Activated naive CD8-positive, alpha-beta T cell treated with anti-CD3 and anti-CD28 coated beads, Interleukin-2, amount 50 U/mL, for 24 hours (primary cell): ENCODE data around the gene FOXO1.

Experiments used
- ATAC-seq: fragments of 150-1000 bp; cut with Tn5 transposase; one replicate; pipeline ENCODE4 v1.10.0; 2021
- DNase-seq: peaks from one replicate; pipeline ENCODE4 v3.0.0; 2021
- H3K27ac Mint-ChIP-seq: one replicate; pipeline ENCODE4 v1.8.0; 2021; ENCODE audit warnings: mild to moderate bottlenecking, mixed read lengths
- H3K27me3 Mint-ChIP-seq: one replicate; pipeline ENCODE4 v1.8.0; 2021; ENCODE audit warnings: mixed read lengths
- H3K36me3 Mint-ChIP-seq: one replicate; pipeline ENCODE4 v1.8.0; 2021; ENCODE audit warnings: low read depth, mixed read lengths
- H3K4me1 Mint-ChIP-seq: one replicate; pipeline ENCODE4 v1.8.0; 2021; ENCODE audit warnings: mixed read lengths
- H3K4me3 Mint-ChIP-seq: one replicate; pipeline ENCODE4 v1.8.0; 2021; ENCODE audit warnings: mild to moderate bottlenecking, moderate library complexity, mixed read lengths
- H3K9me3 Mint-ChIP-seq: one replicate; pipeline ENCODE4 v1.8.0; 2021; ENCODE audit warnings: mixed read lengths

The FOXO1 gene

DNA sequence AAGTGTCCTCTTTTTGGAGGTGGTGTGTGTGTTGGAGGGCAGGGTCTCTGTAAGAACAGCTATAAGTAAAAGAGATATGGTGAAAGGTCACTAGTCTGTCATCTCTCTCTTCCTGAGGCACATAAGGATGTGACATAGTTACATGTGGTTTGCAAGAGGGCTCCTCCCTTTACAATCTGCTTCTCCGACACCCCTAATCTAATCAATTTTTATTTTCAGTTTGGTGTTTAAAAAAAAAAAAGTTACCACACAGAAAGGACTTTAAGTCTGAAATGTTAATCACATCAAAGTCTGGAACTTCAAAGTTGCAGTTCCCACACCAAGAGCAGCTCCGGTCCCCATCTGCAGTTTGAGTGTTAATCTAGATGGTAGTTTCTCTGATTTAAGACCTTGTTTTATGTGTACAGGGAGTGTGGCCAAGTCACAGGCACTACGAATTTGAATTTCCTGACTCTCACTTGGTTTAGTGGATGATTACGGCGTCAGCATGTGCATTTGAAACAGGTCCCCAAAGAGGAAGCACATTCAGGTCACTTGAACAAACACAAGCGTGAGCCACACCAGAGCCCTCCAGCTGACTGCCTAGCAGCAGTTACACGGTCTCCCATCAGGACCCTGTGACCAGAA is 53.1 kb downstream of the FOXO1 start:
- peak; percentile 51 for DNase-seq
- peaks cover 96% of the 10 kb centered on the region for H3K4me1 Mint-ChIP-seq
- H3K36me3 Mint-ChIP-seq = peaks cover 27% of the 10 kb centered on the region
- H3K27me3 Mint-ChIP-seq = no peaks in the 10 kb centered on the region
- no peaks in the 10 kb centered on the region for H3K9me3 Mint-ChIP-seq
- ATAC-seq = peak; percentile 91
- peak overlapping the region; percentile 77 for H3K4me3 Mint-ChIP-seq
- H3K27ac Mint-ChIP-seq = peak overlapping the region; percentile 97

DNA sequence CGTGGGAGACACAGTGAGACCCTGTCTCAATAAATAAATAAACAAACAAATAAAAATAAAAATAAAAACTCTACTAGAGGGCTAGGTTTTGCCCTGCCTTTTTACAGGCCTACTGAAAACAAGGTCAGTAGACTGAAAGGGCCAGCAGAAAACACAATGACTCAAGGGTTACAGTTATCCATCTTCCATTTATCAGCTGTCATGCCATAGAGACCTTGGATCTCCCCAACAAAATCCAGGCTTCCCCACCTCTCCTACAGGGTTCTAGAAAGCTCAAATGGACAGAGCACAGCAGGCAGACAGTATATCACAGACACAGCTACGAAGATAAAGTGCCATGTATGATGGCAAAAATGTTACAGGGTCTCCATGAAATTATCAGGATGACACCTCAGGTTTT is 54.4 kb downstream of the FOXO1 start:
- no peak for DNase-seq
- no peak for ATAC-seq
- Mint-ChIP-seq H3K27me3 (no peaks in the 10 kb centered on the region), H3K36me3 (peaks cover 27% of the 10 kb centered on the region), H3K4me1 (peaks cover 93% of the 10 kb centered on the region), H3K4me3 (peak overlapping the region; percentile 77), H3K9me3 (no peaks in the 10 kb centered on the region), H3K27ac (peak overlapping the region; percentile 97)

DNA sequence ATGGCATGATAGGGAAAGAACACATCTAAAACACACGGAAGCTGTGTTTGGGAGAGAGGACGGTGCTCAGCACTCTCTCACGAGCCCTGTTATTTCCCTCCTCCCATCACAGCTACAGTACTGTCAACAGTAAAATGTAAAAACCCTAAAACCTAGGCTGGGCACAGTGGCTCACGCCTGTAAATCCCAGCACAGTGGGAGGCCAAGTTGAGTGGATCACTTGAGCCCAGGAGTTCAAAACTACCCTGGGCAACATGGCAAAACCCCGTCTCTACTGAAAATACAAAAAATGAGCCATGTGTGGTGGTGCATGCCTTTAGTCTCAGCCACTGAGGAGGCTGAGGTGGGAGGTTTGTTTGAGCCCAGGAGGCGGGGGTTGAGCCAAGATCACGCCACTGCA is 54.8 kb downstream of the FOXO1 start:
- Mint-ChIP-seq H3K9me3 (no peaks in the 10 kb centered on the region), H3K4me3 (peak overlapping the region; percentile 21), H3K27me3 (no peaks in the 10 kb centered on the region), H3K36me3 (peaks cover 27% of the 10 kb centered on the region), H3K4me1 (peaks cover 93% of the 10 kb centered on the region), H3K27ac (peak overlapping the region; percentile 97)
- no peak for DNase-seq
- ATAC-seq = no peak

DNA sequence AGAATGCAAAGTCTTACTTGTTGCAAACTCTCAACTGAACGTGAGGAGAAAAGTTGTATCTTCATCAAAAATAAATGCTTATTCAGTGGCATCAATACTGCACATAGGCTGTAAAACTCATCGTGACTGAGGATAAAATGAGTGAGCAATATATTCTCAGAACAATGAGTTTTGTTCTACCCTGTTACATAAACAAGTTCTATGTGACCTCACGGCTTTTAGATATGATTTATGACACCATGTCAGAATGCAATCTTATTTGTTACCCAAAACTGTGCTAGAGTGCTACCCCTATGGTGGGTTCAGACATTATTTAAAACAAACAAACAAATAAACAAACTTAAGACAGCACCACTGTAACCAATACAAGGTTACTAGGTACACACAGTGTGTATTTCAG is 55.4 kb downstream of the FOXO1 start:
- H3K4me3 Mint-ChIP-seq = no peak overlapping the region
- H3K4me1 Mint-ChIP-seq = peaks cover 93% of the 10 kb centered on the region
- H3K9me3 Mint-ChIP-seq = no peaks in the 10 kb centered on the region
- ATAC-seq (no peak), DNase-seq (no peak)
- H3K36me3 Mint-ChIP-seq = peaks cover 27% of the 10 kb centered on the region
- H3K27me3 Mint-ChIP-seq = no peaks in the 10 kb centered on the region
- peak overlapping the region; percentile 97 for H3K27ac Mint-ChIP-seq

DNA sequence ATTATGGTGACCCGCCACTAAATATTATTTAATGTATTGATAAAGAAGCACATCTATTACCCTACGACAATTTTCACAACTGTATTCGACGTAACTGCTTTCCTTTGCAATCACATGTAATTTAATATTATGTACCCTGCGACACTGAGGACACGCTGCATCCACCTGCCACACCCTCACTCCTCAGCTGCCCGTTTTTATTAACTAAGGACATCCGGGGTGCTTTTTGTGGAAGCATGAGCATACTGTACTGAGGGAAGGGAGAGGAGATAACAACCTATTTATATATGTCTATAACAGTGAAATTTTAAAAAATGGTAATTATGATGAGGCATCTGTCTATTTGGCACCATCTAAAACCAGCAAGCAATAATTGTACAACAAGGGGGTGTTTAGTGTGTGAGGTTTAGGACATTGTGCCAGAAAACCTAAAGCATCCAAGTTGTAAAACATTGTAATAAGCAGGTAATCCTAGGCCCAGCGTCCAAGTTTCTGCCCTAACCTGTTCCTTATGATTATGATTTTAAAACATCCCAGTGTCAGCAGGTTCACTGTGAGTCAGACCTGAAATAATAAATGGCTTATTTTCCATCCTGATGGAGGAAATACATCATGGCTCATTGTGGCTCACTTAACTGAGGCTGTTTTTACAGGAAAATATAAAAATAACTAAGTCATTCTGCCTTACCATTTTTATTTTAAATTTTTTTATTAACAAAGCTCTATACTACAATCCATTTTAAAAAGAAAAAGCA is 56.3 kb downstream of the FOXO1 start:
- H3K4me1 Mint-ChIP-seq = peaks cover 94% of the 10 kb centered on the region
- H3K27me3 Mint-ChIP-seq = no peaks in the 10 kb centered on the region
- peaks cover 22% of the 10 kb centered on the region for H3K36me3 Mint-ChIP-seq
- ATAC-seq (no peak), DNase-seq (no peak)
- H3K4me3 Mint-ChIP-seq = no peak overlapping the region
- peak overlapping the region; percentile 97 for H3K27ac Mint-ChIP-seq
- H3K9me3 Mint-ChIP-seq = no peaks in the 10 kb centered on the region

DNA sequence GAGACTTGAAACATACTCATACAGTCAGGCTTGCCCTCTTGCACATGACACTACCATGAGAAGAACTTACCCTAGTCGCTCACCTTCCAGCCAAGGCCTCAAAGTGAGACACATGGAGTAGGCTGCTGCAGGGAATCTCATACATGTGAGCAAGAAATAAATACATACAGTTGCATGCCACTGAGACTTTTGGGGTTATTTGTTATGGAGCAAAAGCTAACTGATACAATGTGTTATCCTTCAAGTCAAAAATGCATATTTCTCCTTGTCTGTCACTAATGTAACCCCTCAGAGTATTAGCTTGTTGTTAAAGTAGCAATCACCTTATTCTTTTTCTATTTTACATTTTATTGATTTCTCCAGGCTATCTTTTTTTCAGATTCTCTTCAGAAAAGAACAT is 58.1 kb downstream of the FOXO1 start:
- ATAC-seq (no peak), DNase-seq (no peak)
- Mint-ChIP-seq H3K27ac (peak overlapping the region; percentile 37), H3K36me3 (peaks cover 17% of the 10 kb centered on the region), H3K27me3 (no peaks in the 10 kb centered on the region), H3K4me3 (no peak overlapping the region), H3K9me3 (no peaks in the 10 kb centered on the region), H3K4me1 (peaks cover 91% of the 10 kb centered on the region)

DNA sequence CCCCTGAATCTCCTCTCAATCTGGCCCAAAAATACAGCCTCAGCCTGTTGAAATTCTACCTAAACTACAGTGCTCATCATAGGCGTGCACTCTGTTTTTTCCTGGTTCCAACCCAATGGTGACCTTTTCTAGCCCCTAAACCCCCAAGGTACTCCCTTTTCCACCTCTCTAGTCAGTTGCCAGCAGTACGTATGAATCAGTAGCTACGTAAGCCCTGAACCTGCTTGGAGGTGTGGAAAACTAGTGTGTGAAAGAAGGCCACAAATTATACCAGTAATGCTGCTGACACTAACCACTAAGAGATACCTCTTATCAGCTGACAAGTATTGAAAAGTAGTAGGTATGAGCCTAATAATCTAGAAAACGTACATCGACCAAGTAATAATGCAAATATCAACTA is 60.9 kb downstream of the FOXO1 start:
- Mint-ChIP-seq H3K4me1 (peaks cover 90% of the 10 kb centered on the region), H3K9me3 (no peaks in the 10 kb centered on the region), H3K27ac (peak overlapping the region; percentile 81), H3K27me3 (no peaks in the 10 kb centered on the region), H3K36me3 (peaks cover 15% of the 10 kb centered on the region), H3K4me3 (peak overlapping the region; percentile 36)
- no peak for DNase-seq
- peak; percentile 92 for ATAC-seq

DNA sequence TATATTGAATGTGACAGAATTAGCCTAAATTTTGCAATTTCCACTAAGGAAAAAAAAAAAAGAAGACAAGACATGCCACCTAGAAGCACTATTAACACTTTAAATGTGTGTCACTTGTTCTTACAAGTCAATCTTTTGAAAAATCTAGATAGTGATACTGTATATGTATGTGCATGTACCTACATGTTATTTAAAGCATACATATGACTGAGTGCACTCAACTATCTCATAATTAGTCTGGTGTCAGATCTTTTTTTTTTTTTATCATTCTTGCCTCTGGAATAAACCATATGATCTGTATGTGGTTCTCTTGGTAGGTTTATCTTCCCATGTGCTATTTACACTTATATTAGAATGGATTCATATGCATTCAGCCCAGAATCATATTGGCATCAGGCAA is 62.3 kb downstream of the FOXO1 start:
- no peaks in the 10 kb centered on the region for H3K9me3 Mint-ChIP-seq
- no peak overlapping the region for H3K4me3 Mint-ChIP-seq
- ATAC-seq = no peak
- DNase-seq = no peak
- H3K36me3 Mint-ChIP-seq = peaks cover 14% of the 10 kb centered on the region
- no peaks in the 10 kb centered on the region for H3K27me3 Mint-ChIP-seq
- H3K27ac Mint-ChIP-seq = peak overlapping the region; percentile 66
- H3K4me1 Mint-ChIP-seq = peaks cover 93% of the 10 kb centered on the region

DNA sequence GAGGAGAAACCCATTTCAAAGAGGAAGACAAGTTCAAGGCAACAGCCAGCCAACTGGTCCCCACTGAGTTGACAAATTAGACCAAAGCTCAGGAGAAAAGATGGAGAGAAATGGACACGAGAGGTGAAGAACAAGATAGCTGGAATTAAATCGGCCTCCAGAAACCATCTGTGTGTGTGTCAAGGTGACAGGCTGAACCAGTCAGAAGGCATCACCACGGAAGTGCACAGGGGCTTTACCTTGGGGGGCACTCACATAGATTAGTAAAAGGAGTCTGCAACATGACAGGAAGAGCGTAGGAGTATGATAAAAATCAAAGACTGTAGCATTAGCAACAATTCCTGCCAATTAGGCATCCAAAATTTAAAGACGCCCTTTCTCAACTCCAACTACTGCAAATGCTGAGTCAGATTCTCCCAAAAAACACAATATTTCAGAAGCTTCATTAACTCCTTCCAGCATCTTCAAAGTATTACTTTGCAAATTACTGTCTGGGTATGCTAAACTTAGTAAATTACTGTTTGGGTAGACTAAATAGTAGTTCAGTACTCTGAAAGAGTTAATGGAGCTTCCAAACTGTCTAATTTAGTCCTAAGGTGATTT is 66.2 kb downstream of the FOXO1 start:
- peak overlapping the region; percentile 76 for H3K4me3 Mint-ChIP-seq
- DNase-seq (peak; percentile 46), ATAC-seq (peak; percentile 90)
- H3K9me3 Mint-ChIP-seq = no peaks in the 10 kb centered on the region
- no peaks in the 10 kb centered on the region for H3K27me3 Mint-ChIP-seq
- H3K36me3 Mint-ChIP-seq = peaks cover 6% of the 10 kb centered on the region
- peaks cover 96% of the 10 kb centered on the region for H3K4me1 Mint-ChIP-seq
- H3K27ac Mint-ChIP-seq = peak overlapping the region; percentile 96

DNA sequence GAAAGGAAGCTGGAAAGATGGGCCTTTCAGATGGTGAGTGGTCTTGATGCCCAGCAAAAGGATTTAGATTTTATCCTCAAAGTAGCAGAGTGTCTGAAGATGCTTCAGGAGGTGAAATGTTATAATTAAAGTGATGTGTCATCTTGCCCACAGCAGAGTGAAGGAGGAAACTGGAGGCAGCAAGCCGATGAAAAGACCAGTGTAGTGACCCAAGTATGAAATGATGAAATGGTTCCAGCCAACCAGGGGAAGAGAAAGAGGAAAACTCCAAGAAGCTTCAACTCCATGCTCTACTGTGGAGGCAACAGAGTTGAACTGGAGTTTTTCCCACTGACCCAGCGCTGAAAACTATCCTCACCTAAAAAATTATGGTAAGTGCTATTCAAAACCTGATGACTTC is 66.7 kb downstream of the FOXO1 start:
- ATAC-seq (peak; percentile 58), DNase-seq (no peak)
- Mint-ChIP-seq H3K9me3 (no peaks in the 10 kb centered on the region), H3K36me3 (peaks cover 6% of the 10 kb centered on the region), H3K27me3 (no peaks in the 10 kb centered on the region), H3K4me3 (peak overlapping the region; percentile 76), H3K4me1 (peaks cover 99% of the 10 kb centered on the region), H3K27ac (peak overlapping the region; percentile 96)

DNA sequence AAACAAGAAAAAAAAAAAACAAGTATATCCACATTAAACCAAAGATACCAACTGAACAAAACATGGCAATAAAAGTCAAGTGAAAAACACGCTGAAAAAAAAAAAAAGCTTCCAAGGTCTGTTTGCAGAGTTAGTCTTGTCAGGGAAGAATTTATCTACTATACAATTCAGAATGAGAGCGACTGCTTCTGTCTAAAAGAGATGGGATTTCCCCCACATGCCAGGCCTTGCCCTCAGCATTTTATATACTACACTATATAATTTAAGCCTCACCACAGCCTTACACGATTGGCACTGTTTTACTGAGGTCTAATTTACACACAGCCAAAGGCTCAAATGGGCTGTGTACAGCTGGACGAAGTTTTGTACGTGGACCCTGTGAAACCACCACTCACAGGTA is 67.3 kb downstream of the FOXO1 start:
- peaks cover 99% of the 10 kb centered on the region for H3K4me1 Mint-ChIP-seq
- no peaks in the 10 kb centered on the region for H3K27me3 Mint-ChIP-seq
- H3K4me3 Mint-ChIP-seq = peak overlapping the region; percentile 76
- peaks cover 6% of the 10 kb centered on the region for H3K36me3 Mint-ChIP-seq
- ATAC-seq = peak; percentile 68
- H3K9me3 Mint-ChIP-seq = no peaks in the 10 kb centered on the region
- no peak for DNase-seq
- peak overlapping the region; percentile 96 for H3K27ac Mint-ChIP-seq

DNA sequence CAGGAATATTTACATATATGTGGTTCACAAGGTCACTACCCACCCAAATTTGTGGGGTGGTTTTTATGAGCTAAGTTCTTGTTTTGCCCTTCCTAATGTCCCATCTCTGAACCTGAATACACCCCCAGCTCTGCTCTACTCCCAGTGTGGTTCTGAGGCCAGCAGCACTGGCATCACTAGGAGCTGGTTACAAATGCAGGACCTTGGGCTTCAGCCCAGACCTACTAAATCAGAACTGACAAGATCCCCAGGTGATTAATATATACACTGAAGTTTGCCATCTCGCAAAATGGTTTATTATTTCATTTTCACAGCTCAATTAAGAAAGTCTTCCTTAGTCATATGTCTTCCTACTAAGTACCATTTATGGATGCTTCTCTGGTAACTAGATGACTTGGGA is 67.9 kb downstream of the FOXO1 start:
- Mint-ChIP-seq H3K27me3 (no peaks in the 10 kb centered on the region), H3K9me3 (no peaks in the 10 kb centered on the region), H3K4me3 (peak overlapping the region; percentile 76), H3K4me1 (peaks cover 99% of the 10 kb centered on the region), H3K36me3 (peaks cover 6% of the 10 kb centered on the region), H3K27ac (peak overlapping the region; percentile 96)
- no peak for ATAC-seq
- no peak for DNase-seq

DNA sequence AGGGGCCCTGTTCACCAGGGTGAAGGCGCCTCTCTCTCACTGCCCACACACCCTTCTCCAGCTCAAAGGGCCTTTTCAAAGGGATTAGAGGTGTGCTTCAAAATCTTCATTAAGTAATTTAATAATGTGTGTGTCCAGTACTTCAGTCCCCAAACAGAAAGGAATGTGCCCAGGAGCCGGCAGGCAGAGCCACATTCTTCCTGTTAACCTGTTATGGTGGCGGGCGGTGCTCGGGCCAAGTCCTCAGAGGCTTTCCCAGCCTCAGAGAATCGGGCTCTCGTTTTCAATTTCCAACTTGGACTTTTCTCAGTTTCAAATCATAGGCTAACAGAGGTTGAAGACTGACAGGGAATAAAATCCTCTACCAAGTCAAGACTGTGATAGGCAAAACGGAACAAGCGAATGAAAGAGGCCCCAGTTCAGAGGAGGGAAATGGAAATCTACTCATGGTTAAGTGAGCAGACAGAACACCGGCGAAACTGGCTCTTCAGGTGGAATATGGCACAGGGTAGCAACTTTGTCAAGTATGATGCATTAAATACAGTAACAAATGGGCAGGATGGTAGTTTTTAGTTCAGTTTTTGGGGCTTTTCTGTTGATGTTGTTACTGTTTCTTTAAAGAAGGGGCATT is 68.6 kb downstream of the FOXO1 start:
- peaks cover 6% of the 10 kb centered on the region for H3K36me3 Mint-ChIP-seq
- H3K9me3 Mint-ChIP-seq = no peaks in the 10 kb centered on the region
- no peaks in the 10 kb centered on the region for H3K27me3 Mint-ChIP-seq
- H3K4me3 Mint-ChIP-seq = peak overlapping the region; percentile 45
- ATAC-seq = no peak
- H3K27ac Mint-ChIP-seq = peak overlapping the region; percentile 96
- no peak for DNase-seq
- H3K4me1 Mint-ChIP-seq = peaks cover 96% of the 10 kb centered on the region

DNA sequence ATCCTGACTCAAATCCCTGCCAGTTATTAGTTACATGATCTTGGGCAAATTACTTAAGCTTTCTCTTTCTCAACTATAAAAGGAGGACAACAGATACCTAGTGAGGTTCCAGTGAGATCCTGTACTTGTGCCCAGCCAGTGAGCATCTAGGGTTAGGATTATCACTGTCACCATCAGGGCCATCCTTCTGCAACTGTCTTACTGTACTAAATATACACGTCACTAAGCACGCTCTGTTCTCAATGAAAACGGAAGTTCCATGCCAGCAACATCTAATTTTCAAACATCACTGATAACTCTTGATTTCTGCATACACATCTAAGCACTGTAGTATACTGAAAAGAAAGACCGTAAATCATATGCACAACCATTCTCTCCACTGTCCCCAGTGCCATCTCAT is 70.0 kb downstream of the FOXO1 start:
- peaks cover 94% of the 10 kb centered on the region for H3K4me1 Mint-ChIP-seq
- H3K27me3 Mint-ChIP-seq = no peaks in the 10 kb centered on the region
- H3K9me3 Mint-ChIP-seq = no peaks in the 10 kb centered on the region
- no peak for DNase-seq
- H3K36me3 Mint-ChIP-seq = peaks cover 5% of the 10 kb centered on the region
- peak overlapping the region; percentile 47 for H3K4me3 Mint-ChIP-seq
- no peak for ATAC-seq
- peak overlapping the region; percentile 96 for H3K27ac Mint-ChIP-seq

DNA sequence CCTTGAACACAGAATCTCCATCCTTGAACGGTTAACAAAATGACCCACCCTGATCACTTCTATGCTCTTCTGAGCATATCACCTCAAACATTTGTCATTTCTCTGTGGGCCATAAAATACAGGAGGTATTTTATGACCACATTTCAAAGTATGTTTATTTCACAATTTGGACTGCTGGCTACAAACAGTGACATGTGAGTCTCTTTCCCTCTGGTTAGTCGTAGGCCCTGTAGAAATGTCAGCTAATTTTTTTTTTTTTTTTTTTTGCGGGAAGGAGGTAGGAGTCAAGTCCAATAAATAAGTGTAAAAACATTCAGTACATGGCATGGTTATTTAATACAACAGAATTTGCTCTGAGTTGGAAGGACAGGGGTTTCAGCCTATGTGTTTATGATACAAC is 70.7 kb downstream of the FOXO1 start:
- Mint-ChIP-seq H3K4me3 (no peak overlapping the region), H3K4me1 (peaks cover 95% of the 10 kb centered on the region), H3K36me3 (peaks cover 5% of the 10 kb centered on the region), H3K27me3 (no peaks in the 10 kb centered on the region), H3K27ac (peak overlapping the region; percentile 57), H3K9me3 (no peaks in the 10 kb centered on the region)
- ATAC-seq (no peak), DNase-seq (no peak)
